OCI-LY7 (cell line): ENCODE measurements around the gene CLDN8.

Experiments used
- EZH2phosphoT487 ChIP-seq: fragments of 200-600 bp; sonication (generic); IDR thresholded peaks from 2 replicates; pipeline ENCODE4 v1.6.1; 2018; ENCODE audit warnings: low read depth, borderline replicate concordance, mild to moderate bottlenecking, mixed run types, antibody characterized with exemption, low read length, moderate library complexity, mixed read lengths
- TF ChIP-seq, protein P1 (sequence below): fragments of 200-600 bp; sonication (generic); conservative IDR thresholded peaks from 2 replicates; pipeline ENCODE4 v1.5.1; 2014; ENCODE audit warnings: mild to moderate bottlenecking, antibody characterized with exemption, low read length, moderate library complexity, mixed read lengths

DNA sequence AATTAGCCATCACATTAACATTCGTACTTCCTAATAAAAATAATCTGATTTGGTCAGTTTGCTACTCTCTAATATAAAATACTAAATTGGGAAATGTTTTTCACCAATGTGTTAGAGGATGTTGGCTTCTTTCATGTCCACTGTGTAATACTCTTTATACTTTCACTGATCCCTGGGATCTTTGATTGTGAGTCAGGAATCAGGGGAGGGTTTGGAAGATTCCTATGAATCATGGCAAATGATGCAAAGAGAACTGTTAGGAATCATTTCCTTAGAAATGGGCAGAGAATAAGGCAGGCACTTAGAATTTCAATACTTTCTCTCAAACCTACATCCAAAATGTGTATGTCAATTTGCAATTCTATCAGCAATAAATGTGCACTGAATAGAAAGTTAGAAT lies 35.9 kb upstream of the CLDN8 start:
- TF ChIP-seq, protein P1, sequence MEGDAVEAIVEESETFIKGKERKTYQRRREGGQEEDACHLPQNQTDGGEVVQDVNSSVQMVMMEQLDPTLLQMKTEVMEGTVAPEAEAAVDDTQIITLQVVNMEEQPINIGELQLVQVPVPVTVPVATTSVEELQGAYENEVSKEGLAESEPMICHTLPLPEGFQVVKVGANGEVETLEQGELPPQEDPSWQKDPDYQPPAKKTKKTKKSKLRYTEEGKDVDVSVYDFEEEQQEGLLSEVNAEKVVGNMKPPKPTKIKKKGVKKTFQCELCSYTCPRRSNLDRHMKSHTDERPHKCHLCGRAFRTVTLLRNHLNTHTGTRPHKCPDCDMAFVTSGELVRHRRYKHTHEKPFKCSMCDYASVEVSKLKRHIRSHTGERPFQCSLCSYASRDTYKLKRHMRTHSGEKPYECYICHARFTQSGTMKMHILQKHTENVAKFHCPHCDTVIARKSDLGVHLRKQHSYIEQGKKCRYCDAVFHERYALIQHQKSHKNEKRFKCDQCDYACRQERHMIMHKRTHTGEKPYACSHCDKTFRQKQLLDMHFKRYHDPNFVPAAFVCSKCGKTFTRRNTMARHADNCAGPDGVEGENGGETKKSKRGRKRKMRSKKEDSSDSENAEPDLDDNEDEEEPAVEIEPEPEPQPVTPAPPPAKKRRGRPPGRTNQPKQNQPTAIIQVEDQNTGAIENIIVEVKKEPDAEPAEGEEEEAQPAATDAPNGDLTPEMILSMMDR: no peak
- no peak for TF ChIP-seq EZH2phosphoT487
